GM12891 (cell line): Measurements from ENCODE around the gene NRTN.
"Not testable (repeated sequence)": the region's sequence is repeated elsewhere in the genome, so short reads cannot be mapped to it uniquely, and the experiment has no call there.

ENCODE experiments used
- DNase-seq: peaks from one replicate; pipeline ENCODE4 v3.0.0; 2011; ENCODE audit warnings: low spot score; ENCODE audit not compliant: insufficient read length
- FAIRE-seq: peaks from 2 replicates; lab custom pipeline; 2011; peaks lifted over from hg19 to GRCh38; lab: Jason Lieb, UNC
- PAX5 ChIP-seq: IDR thresholded peaks from 2 replicates; pipeline ENCODE4 v1.6.1; 2011; ENCODE audit warnings: low read length, moderate library complexity, mild to moderate bottlenecking; ENCODE audit not compliant: insufficient read depth, severe bottlenecking
- POLR2A ChIP-seq: IDR thresholded peaks from 2 replicates; pipeline ENCODE4 v1.6.1; 2011; ENCODE audit warnings: low read depth, low read length, control low read depth
- POLR2AphosphoS5 ChIP-seq: IDR thresholded peaks from 2 replicates; pipeline ENCODE4 v1.6.1; 2011; ENCODE audit warnings: low read depth, low read length, control low read depth
- POU2F2 ChIP-seq: IDR thresholded peaks from 2 replicates; pipeline ENCODE4 v1.6.1; 2011; ENCODE audit warnings: low read depth, mild to moderate bottlenecking, control low read depth, low read length, moderate library complexity
- SPI1 ChIP-seq: IDR thresholded peaks from 2 replicates; pipeline ENCODE4 v1.6.1; 2011; ENCODE audit warnings: low read depth, low read length, control low read depth
- TAF1 ChIP-seq: IDR thresholded peaks from 2 replicates; pipeline ENCODE4 v1.6.1; 2011; ENCODE audit warnings: low read depth, low read length, control low read depth

The NRTN gene

DNA sequence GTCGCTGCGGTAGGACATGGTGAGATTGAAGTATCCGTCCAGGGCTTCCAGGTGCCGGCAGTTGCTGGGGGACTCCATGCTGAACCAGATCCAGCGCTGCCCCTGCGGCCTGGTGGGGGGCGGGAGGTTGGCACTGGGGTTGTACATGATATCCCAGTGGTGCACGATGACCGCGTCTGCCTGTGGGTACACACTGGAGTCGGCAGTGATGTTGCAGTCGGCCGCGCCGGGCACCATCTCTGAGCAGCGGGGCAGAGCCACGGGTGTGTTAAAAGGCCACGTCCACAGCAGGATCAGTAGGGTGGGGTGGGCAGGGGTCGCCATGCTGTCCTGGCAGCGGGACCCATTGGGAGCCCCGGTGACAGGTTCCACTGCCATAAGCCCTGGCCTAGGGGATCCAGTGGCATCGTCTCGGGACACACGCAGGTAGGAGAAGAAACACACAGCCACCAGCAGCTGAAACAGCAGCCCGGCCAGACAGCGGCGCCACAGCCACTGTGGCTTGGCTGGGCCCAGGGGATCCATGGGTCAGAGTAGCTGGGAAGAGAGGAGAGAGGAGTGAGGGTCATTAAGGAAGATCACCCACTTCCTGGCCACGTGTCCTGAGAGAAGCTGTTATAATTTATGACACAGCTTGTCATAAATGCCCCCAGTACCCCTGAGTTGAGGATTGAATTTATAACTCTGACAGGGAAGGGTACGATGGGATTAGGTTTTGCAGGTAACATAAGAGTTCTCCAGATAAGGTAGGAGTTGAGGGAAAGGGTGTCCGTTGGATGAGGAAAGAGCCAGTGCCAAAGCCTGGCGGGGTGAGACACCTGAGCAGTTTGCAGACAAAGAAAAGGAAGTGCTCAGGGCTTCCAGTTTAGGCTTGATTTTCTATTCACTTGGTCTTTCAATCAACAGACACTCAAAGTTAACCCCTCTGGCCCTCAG is 62.6 kb downstream of the NRTN start:
- FAIRE-seq: no peak

GRCh38 chr19:5870986-5871394 is 66.1 kb downstream of the NRTN start:
- no peak for TF ChIP-seq POLR2AphosphoS5
- TF ChIP-seq PAX5: no peak
- no peak for TF ChIP-seq TAF1
- TF ChIP-seq POU2F2: no peak
- TF ChIP-seq SPI1: no peak
- TF ChIP-seq POLR2A: no peak
- DNase-seq: no peak
- FAIRE-seq: no peak

More for the DNA sequence above, 62.6 kb downstream of the NRTN start:
- no peak for DNase-seq
- TF ChIP-seq POLR2A: no peak
- no peak for TF ChIP-seq SPI1
- no peak for TF ChIP-seq POLR2AphosphoS5
- TF ChIP-seq TAF1: no peak
- no peak for TF ChIP-seq PAX5
- no peak for TF ChIP-seq POU2F2

DNA sequence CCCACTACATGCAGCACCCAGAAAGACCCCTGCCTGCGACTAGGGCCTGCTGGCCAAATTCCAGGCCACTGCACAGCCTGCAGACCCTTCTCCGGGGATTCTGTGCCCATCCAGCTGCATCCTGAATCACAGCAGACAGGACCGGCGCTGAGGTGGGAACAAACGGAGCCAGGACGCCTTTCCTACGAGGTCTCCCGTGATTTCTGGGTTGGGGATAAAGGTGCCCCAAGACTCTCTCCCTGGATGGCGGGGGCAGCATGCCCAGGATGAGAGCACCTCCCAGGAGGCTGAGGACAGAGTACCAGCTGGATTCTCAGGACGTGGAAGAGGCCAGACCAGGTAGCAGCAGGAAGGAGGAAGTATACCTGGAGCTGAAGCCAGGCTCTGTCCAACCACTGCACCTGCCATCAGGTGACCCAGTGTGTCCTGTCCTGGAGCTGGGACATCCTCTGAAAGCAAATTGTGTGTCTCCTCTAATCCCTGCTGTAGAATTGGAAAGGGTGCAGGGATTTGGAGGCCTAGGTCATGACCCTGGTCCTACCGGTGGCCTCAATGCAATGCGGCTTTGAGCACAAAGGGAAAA is 68.8 kb downstream of the NRTN start:
- no peak for DNase-seq
- no peak for TF ChIP-seq PAX5
- FAIRE-seq: no peak

GRCh38 chr19:5874496-5874895 is 69.6 kb downstream of the NRTN start:
- not testable (repeated sequence) for FAIRE-seq, DNase-seq

- DNase-seq (no peak), FAIRE-seq (no peak)
- TF ChIP-seq PAX5 (no peak), SPI1 (no peak), POU2F2 (no peak), POLR2A (no peak), TAF1 (no peak), POLR2AphosphoS5 (no peak)
Measured at GRCh38 chr19:5877427-5877826, 72.6 kb downstream of the NRTN start.

DNA sequence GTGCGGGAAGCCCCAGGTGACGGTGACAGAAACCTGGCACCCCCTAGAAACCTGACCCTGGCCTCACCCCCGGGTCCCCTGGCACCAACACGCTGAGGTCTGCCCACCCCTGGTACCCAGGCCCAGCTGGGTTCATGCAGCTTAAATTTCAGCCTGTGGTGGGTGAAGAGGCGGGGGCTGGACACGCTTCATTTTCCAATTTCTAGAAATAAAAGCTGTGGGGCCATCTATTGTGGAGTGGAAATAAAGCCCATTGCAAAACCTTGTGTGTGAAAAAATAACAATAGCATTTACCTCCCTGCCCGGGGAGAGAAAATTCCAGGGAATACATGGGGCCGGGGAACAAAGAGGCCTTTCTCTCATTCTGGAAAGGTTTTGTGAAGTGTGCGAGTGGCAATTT is 73.0 kb downstream of the NRTN start:
- DNase-seq: no peak
- no peak for FAIRE-seq
- TF ChIP-seq TAF1: no peak
- TF ChIP-seq POLR2A: no peak
- no peak for TF ChIP-seq POU2F2
- no peak for TF ChIP-seq PAX5
- TF ChIP-seq POLR2AphosphoS5: no peak
